Omental fat pad (tissue), 4 donors: Measurements from ENCODE around the gene CSH1. TPM values are rescaled to one million over a fixed set of nuclear protein-coding genes. Genes with fewer than 3 reads are reported as not detected.

Experiments
- ATAC-seq: fragments of 150-250 bp; one replicate; pipeline ENCODE4 v1.9.1; 2016; ENCODE audit warnings: mild to moderate bottlenecking, moderate library complexity; ENCODE audit not compliant: low FRiP score
- DNase-seq: peaks from one replicate; pipeline ENCODE4 v3.0.0-alpha.2; 2019; ENCODE audit warnings: low spot score
- total RNA-seq, 4 donors: library from RNA; depleted of rRNA; stranded (reverse); fragments of >200 nt; gene quantifications; one replicate each; pipeline ENCODE4 v1.1.0, GENCODE V29; 2016
- TF ChIP-seq, protein P1 (sequence below), 3 donors: fragments of 450-650 bp; IDR thresholded peaks; one replicate each; pipeline ENCODE4 v1.5.1; 2016 to 2017; ENCODE audit warnings: antibody characterized with exemption in 3 of 3, mild to moderate bottlenecking in 3 of 3, moderate library complexity in 2 of 3

The CSH1 gene
- total RNA-seq, 4 donors from 2014 or later = not detected

DNA sequence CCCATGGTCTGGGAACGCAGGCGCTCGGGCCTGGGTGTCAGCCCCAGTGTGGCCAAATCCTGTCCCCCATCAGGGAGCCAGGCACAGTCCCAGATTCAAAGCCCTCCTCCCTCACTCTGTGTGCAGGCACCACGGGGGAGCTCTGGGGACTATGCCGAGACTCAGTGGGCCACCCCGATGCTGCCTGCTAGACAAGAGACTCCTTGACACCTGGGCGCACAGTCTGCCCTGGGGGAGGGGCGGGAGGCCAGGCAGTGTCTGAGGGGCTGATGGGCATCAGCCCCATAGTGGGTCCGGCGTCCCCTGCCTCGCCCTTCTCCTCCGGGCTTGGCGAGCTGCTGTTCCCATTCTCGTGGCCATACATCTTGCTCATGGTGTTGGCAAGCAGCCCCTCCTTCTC, 44.2 kb upstream of the CSH1 start:
- ATAC-seq (no peak), DNase-seq (no peak)
- TF ChIP-seq, protein P1, sequence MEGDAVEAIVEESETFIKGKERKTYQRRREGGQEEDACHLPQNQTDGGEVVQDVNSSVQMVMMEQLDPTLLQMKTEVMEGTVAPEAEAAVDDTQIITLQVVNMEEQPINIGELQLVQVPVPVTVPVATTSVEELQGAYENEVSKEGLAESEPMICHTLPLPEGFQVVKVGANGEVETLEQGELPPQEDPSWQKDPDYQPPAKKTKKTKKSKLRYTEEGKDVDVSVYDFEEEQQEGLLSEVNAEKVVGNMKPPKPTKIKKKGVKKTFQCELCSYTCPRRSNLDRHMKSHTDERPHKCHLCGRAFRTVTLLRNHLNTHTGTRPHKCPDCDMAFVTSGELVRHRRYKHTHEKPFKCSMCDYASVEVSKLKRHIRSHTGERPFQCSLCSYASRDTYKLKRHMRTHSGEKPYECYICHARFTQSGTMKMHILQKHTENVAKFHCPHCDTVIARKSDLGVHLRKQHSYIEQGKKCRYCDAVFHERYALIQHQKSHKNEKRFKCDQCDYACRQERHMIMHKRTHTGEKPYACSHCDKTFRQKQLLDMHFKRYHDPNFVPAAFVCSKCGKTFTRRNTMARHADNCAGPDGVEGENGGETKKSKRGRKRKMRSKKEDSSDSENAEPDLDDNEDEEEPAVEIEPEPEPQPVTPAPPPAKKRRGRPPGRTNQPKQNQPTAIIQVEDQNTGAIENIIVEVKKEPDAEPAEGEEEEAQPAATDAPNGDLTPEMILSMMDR (IDR thresholded peaks at IDR 0.05) = no peak

DNA sequence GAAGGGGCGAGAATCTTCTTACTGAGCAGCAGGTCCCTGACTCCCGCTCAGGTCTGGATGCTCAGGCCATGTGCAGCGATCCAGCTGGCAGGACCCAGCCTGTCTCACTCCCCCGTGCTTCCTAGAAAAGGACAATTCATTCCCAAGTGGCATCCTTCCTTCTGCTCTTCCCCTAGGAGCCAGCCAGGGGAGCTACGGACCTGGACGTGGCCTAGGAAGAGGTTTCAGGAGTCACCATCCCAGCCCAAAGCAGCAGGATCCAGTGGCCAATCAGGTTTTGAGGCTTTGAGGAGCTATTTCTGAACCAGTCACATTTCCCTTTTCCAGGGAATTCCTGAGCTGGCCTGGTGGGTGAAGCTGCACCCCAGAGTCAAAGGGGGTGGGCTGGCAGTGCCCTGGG, 43.5 kb upstream of the CSH1 start:
- TF ChIP-seq, protein P1 (IDR thresholded peaks at IDR 0.05) = no peak
- DNase-seq (no peak), ATAC-seq (no peak)

GRCh38 chr17:63939401-63939800, 43.0 kb upstream of the CSH1 start:
- ATAC-seq (no peak), DNase-seq (no peak)
- TF ChIP-seq, protein P1 (IDR thresholded peaks at IDR 0.05) = no peak

DNA sequence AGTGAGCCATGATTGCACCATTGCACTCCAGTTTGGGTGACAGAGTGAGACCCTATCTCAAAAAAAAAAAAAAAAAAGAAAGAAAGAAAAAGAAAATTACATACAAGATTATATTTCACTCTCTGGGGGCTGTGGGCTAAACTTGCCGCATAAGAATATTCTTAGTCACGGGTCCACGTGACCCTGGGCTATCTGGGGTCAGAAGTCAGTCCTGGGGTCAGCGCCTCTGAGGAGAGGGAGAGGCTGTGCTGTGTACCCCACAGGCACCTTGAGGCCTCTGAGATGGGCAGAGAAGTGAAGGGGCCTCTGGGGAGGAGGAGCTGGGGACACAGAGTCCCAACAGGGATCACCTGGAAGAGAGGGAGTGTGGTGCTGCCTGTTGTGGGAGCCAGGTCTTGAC, 41.5 kb upstream of the CSH1 start:
- TF ChIP-seq, protein P1 (IDR thresholded peaks at IDR 0.05) = no peak
- ATAC-seq (no peak), DNase-seq (no peak)

GRCh38 chr17:63937319-63937718, 40.9 kb upstream of the CSH1 start:
- no peak for ATAC-seq
- no peak for DNase-seq
- TF ChIP-seq, protein P1 (IDR thresholded peaks at IDR 0.05) = no peak

GRCh38 chr17:63934183-63935112, 38.1 kb upstream of the CSH1 start:
- no peak for ATAC-seq
- TF ChIP-seq, protein P1 (IDR thresholded peaks at IDR 0.05) = no peak
- DNase-seq = no peak

DNA sequence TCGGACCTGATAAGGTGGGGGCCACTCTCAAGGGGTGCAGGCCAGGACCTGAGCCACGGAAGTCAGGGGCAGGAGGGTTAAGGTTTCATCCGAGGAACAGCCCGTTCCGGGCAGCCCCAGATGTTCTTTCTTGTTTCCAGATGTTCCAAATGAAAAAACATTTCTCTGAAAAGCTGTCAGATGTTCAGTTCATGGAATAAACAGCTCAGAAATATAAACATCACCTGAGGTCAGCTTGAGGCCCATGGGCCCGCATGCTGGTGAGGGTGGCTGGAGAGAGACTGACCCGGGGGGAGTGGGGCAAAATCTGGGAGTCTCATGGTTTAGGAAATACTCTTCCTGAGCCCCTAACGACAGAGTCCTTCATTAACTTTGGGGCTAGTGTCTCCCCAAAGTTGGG, 37.2 kb upstream of the CSH1 start:
- ATAC-seq = no peak

More for the DNA sequence above, 37.2 kb upstream of the CSH1 start:
- TF ChIP-seq, protein P1 (IDR thresholded peaks at IDR 0.05) = no peak
- no peak for DNase-seq
